IMR-90 (cell line): ENCODE results near the gene ZNF280A. TPM values are rescaled to one million over a fixed set of nuclear protein-coding genes. Genes with fewer than 3 reads are reported as not detected.

Experiments used
- ATAC-seq: fragments of 200-7000 bp; cut with Tn5 transposase; 2 replicates; pipeline ENCODE4 v1.9.1; 2020; ENCODE audit warnings: low read depth, mild to moderate bottlenecking, moderate library complexity
- BruUV-seq: library from RNA; stranded (reverse); fragments of 400-500 nt; replicated peaks from 2 replicates; lab custom pipeline; 2021; lab: Mats Ljungman, UMichigan
- CTCF ChIA-PET: fragments of 300-600 bp; formaldehyde crosslinking; extraction: SDS; loops from one replicate; lab custom pipeline; 2021; ENCODE audit warnings: antibody characterized with exemption; lab: Yijun Ruan, JAX
- POLR2A ChIA-PET: fragments of 300-600 bp; sonication (Branson Sonifier 250); formaldehyde crosslinking; loops from one replicate; lab custom pipeline; 2022; ENCODE audit warnings: antibody characterized with exemption; ENCODE audit not compliant: unreplicated experiment; lab: Charles Lee
- DNase-seq: peaks from one replicate; pipeline ENCODE4 v3.0.0; 2013
- H2AFZ ChIP-seq: replicated peaks from 2 replicates; pipeline ENCODE3; 2013; ENCODE audit warnings: low read length, mild to moderate bottlenecking; ENCODE audit not compliant: poor library complexity
- H2AK5ac ChIP-seq: 2 replicates; pipeline ENCODE4 v1.6.1; 2013; ENCODE audit warnings: low read depth, low read length, inconsistent platforms
- H2AK9ac ChIP-seq: replicated peaks from 2 replicates; pipeline ENCODE3; 2013; ENCODE audit warnings: mild to moderate bottlenecking, low read depth, low read length, moderate library complexity; ENCODE audit not compliant: poor library complexity
- H2BK120ac ChIP-seq: 2 replicates; pipeline ENCODE4 v1.6.1; 2013; ENCODE audit warnings: low read depth, low read length, inconsistent platforms
- H2BK15ac ChIP-seq: 3 replicates; pipeline ENCODE4 v1.6.1; 2013; ENCODE audit warnings: low read depth, low read length, inconsistent platforms
- H2BK20ac ChIP-seq: 2 replicates; pipeline ENCODE4 v1.6.1; 2013; ENCODE audit warnings: low read depth, mild to moderate bottlenecking, inconsistent platforms, low read length, moderate library complexity
- H2BK5ac ChIP-seq: 2 replicates; pipeline ENCODE4 v1.6.1; 2013; ENCODE audit warnings: mild to moderate bottlenecking, low read depth, low read length, inconsistent platforms; ENCODE audit not compliant: poor library complexity, severe bottlenecking
- H3K14ac ChIP-seq: replicated peaks from 2 replicates; pipeline ENCODE4 v1.6.1; 2013; ENCODE audit warnings: low read depth, low read length, inconsistent platforms
- H3K18ac ChIP-seq: 2 replicates; pipeline ENCODE4 v1.6.1; 2013; ENCODE audit warnings: low read depth, low read length, control low read depth
- H3K23ac ChIP-seq: 2 replicates; pipeline ENCODE4 v1.6.1; 2013; ENCODE audit warnings: low read depth, low read length, inconsistent platforms
- H3K27ac ChIP-seq: 2 replicates; pipeline ENCODE4 v1.5.1; 2013; ENCODE audit warnings: mild to moderate bottlenecking, control low read depth, low read length; ENCODE audit not compliant: insufficient read depth
- H3K27me3 ChIP-seq: 2 replicates; pipeline ENCODE4 v1.6.1; 2013; ENCODE audit warnings: low read length; ENCODE audit not compliant: control insufficient read depth, insufficient read depth
- H3K36me3 ChIP-seq: 2 replicates; pipeline ENCODE4 v1.6.1; 2013; ENCODE audit warnings: low read length, mixed read lengths; ENCODE audit not compliant: control insufficient read depth, insufficient read depth
- H3K4ac ChIP-seq: 2 replicates; pipeline ENCODE4 v1.6.1; 2013; ENCODE audit warnings: low read depth, low read length, inconsistent platforms
- H3K4me1 ChIP-seq: 2 replicates; pipeline ENCODE4 v1.6.1; 2013; ENCODE audit warnings: low read length, mixed read lengths; ENCODE audit not compliant: control insufficient read depth, insufficient read depth
- H3K4me2 ChIP-seq: 2 replicates; pipeline ENCODE4 v1.6.1; 2013; ENCODE audit warnings: low read depth, mild to moderate bottlenecking, control low read depth, low read length, moderate library complexity
- H3K4me3 ChIP-seq: 2 replicates; pipeline ENCODE4 v1.5.1; 2013; ENCODE audit warnings: low read depth, mild to moderate bottlenecking, control low read depth, low read length, moderate library complexity; ENCODE audit not compliant: insufficient read depth
- H3K56ac ChIP-seq: 2 replicates; pipeline ENCODE4 v1.6.1; 2013; ENCODE audit warnings: low read length, inconsistent platforms; ENCODE audit not compliant: insufficient read depth; ENCODE audit errors: extremely low read depth
- H3K79me1 ChIP-seq, 2 experiments: 2 replicates each; pipeline ENCODE4 v1.6.1; 2013; ENCODE audit warnings: low read length in 2 of 2, inconsistent platforms in 1 of 2, low read depth in 1 of 2
- H3K9ac ChIP-seq: 2 replicates; pipeline ENCODE4 v1.6.1; 2013; ENCODE audit warnings: low read depth, low read length, control low read depth
- H3K9me1 ChIP-seq: 2 replicates; pipeline ENCODE4 v1.6.1; 2013; ENCODE audit warnings: low read length, inconsistent platforms; ENCODE audit not compliant: insufficient read depth
- H3K9me3 ChIP-seq: 2 replicates; pipeline ENCODE4 v1.6.1; 2013; ENCODE audit warnings: low read length; ENCODE audit not compliant: control insufficient read depth, insufficient read depth
- H4K20me1 ChIP-seq: 2 replicates; pipeline ENCODE4 v1.6.1; 2013; ENCODE audit warnings: low read length, inconsistent platforms; ENCODE audit not compliant: insufficient read depth
- H4K5ac ChIP-seq: 2 replicates; pipeline ENCODE4 v1.6.1; 2013; ENCODE audit warnings: mild to moderate bottlenecking, low read depth, low read length, control low read depth
- H4K8ac ChIP-seq, 2 experiments: 2 replicates each; pipeline ENCODE4 v1.6.1; 2013; ENCODE audit warnings: low read depth in 2 of 2, low read length in 2 of 2, control low read depth in 1 of 2, inconsistent platforms in 1 of 2
- H4K91ac ChIP-seq: 2 replicates; pipeline ENCODE4 v1.6.1; 2013; ENCODE audit warnings: low read depth, low read length, inconsistent platforms; ENCODE audit not compliant: insufficient read depth
- MAFK ChIP-seq: IDR thresholded peaks from 2 replicates; pipeline ENCODE4 v1.6.1; 2012; ENCODE audit warnings: low read depth, low read length, improper control_type of control experiment
- MXI1 ChIP-seq: IDR thresholded peaks from 2 replicates; pipeline ENCODE4 v1.6.1; 2012; ENCODE audit warnings: low read depth, mild to moderate bottlenecking, low read length, moderate library complexity, borderline replicate concordance
- RFX5 ChIP-seq: IDR thresholded peaks from 2 replicates; pipeline ENCODE4 v1.8.0; 2012; ENCODE audit warnings: low read depth, mild to moderate bottlenecking, low read length, moderate library complexity
- WGBS, 2 experiments: methylation state at CpG; one replicate each; pipeline versions ENCODE4 v1.1.5 to v1.1.7; 2013; ENCODE audit warnings: missing lambda C conversion rate in 2 of 2; ENCODE audit not compliant: insufficient read length in 1 of 2; ENCODE audit errors: extremely low coverage in 2 of 2; 5-methylcytosine and 5-hydroxymethylcytosine counted together
- dilution Hi-C: fragments of 300-500 bp; cut with HindIII; formaldehyde crosslinking; loops from one replicate; pipeline ENCODE4 v1.14.3; 2018; ENCODE audit warnings: low sequenced_read_pairs; ENCODE audit not compliant: unreplicated experiment
- in situ Hi-C: fragments of 300-500 bp; cut with MboI; formaldehyde crosslinking; loops from 3 replicates; pipeline ENCODE4 v1.14.3; 2019; ENCODE audit warnings: low sequenced_read_pairs, inconsistent platforms, mixed read lengths
- intact Hi-C: fragments of 100-400 bp; cut with micrococcal nuclease; formaldehyde crosslinking; loops from 2 replicates; pipeline ENCODE4 v1.10.0; 2022
- polyA plus RNA-seq, 3 experiments: library from polyadenylated mRNA; depleted of rRNA; stranded (reverse); fragments of >200 nt; gene quantifications; 2 replicates each; pipeline ENCODE4 v1.2.3, GENCODE V29; 2012; ENCODE audit warnings: low replicate concordance in 1 of 3
- total RNA-seq: library from RNA; depleted of rRNA; stranded (reverse); fragments of >200 nt; gene quantifications from 2 replicates; pipeline ENCODE4 v1.2.3, GENCODE V29; 2012

ZNF280A gene
- total and polyA plus RNA-seq, 2 of the 4 experiments (the other 2 are of a cell fraction), result not detected

GRCh38 chr22:22547226-22547625, 27.2 kb upstream of the ZNF280A start:
- no peak overlapping the region for H3K4me3 ChIP-seq
- no peak for ATAC-seq

More at GRCh38 chr22:22547226-22547625, 27.2 kb upstream of the ZNF280A start:
- Histone ChIP-seq H3K18ac (no peak overlapping the region), H3K4ac (no peak overlapping the region), H2AFZ (no peak overlapping the region), H3K14ac (no peak overlapping the region), H4K8ac (no peak overlapping the region), H2BK20ac (no peak overlapping the region), H3K79me1 (no peaks in the 10 kb centered on the region), H3K9ac (no peak overlapping the region), H3K9me3 (no peaks in the 10 kb centered on the region), H3K27me3 (peaks cover 17% of the 10 kb centered on the region), H3K27ac (no peak overlapping the region), H2AK5ac (no peak overlapping the region), H2BK5ac (no peak overlapping the region), H2BK15ac (no peak overlapping the region), H4K91ac (no peak overlapping the region), H4K5ac (no peak overlapping the region), H4K20me1 (no peaks in the 10 kb centered on the region), H3K36me3 (no peaks in the 10 kb centered on the region), H3K4me2 (no peak overlapping the region), H3K23ac (no peak overlapping the region), H2AK9ac (no peak overlapping the region), H3K4me1 (no peaks in the 10 kb centered on the region), H3K9me1 (no peaks in the 10 kb centered on the region), H3K56ac (no peak overlapping the region), H2BK120ac (no peak overlapping the region)
- intact Hi-C loops (no loop called here), in situ Hi-C loops (no loop called here), dilution Hi-C loops (no loop called here)
- no peak for DNase-seq
- 17% methylated on average over 1 of the region's 3 CpGs; no CpG with 5 or more reads in 1 of the 2 experiments for WGBS, 2 experiments
- BruUV-seq, result no TSS peak
- TF ChIP-seq MAFK (no peak), MXI1 (no peak), RFX5 (no peak)
- ChIA-PET POLR2A (no interaction called here), CTCF (no interaction called here)
